Skeletal muscle satellite cell (primary cell): ENCODE data around the gene GPR4. TPM values are rescaled to one million over a fixed set of nuclear protein-coding genes. Genes with fewer than 3 reads are reported as not detected.

Source experiments
- H3K27me3 ChIP-seq: 2 replicates; pipeline ENCODE4 v1.7.0; 2013; ENCODE audit warnings: low read length; ENCODE audit not compliant: control insufficient read depth, insufficient read depth
- H3K36me3 ChIP-seq: 2 replicates; pipeline ENCODE4 v1.7.0; 2013; ENCODE audit warnings: mild to moderate bottlenecking, control low read depth, low read length; ENCODE audit not compliant: insufficient read depth
- H3K4me1 ChIP-seq: 2 replicates; pipeline ENCODE4 v1.7.0; 2013; ENCODE audit warnings: low read length; ENCODE audit not compliant: control insufficient read depth, insufficient read depth
- H3K4me2 ChIP-seq: 2 replicates; pipeline ENCODE4 v1.7.0; 2013; ENCODE audit warnings: mild to moderate bottlenecking, low read length
- H3K4me3 ChIP-seq: 2 replicates; pipeline ENCODE4 v1.7.0; 2013; ENCODE audit warnings: low read length
- H3K9ac ChIP-seq: 2 replicates; pipeline ENCODE4 v1.7.0; 2013; ENCODE audit warnings: mild to moderate bottlenecking, low read depth, low read length, moderate library complexity
- H3K9me3 ChIP-seq: replicated peaks from 2 replicates; pipeline ENCODE4 v1.7.0; 2013; ENCODE audit warnings: mild to moderate bottlenecking, control low read depth, low read length
- small RNA-seq: library from RNA; depleted of rRNA; stranded (forward); fragments of <200 nt; gene quantifications from one replicate; pipeline ENCODE3, GENCODE V24; 2012

GPR4 gene

GRCh38 chr19:45560686-45561085 is 41.3 kb downstream of the GPR4 start:
- Histone ChIP-seq H3K4me1 (peaks cover 5% of the 10 kb centered on the region), H3K36me3 (no peaks in the 10 kb centered on the region), H3K4me3 (no peak overlapping the region), H3K27me3 (no peaks in the 10 kb centered on the region), H3K9ac (no peak overlapping the region), H3K9me3 (no peaks in the 10 kb centered on the region), H3K4me2 (no peak overlapping the region)

- no peak overlapping the region for H3K4me2 ChIP-seq
- no peaks in the 10 kb centered on the region for H3K36me3 ChIP-seq
- H3K9ac ChIP-seq = no peak overlapping the region
- no peaks in the 10 kb centered on the region for H3K9me3 ChIP-seq
- no peaks in the 10 kb centered on the region for H3K27me3 ChIP-seq
- peaks cover 5% of the 10 kb centered on the region for H3K4me1 ChIP-seq
- no peak overlapping the region for H3K4me3 ChIP-seq
Measured at GRCh38 chr19:45560038-45560437, 42.0 kb downstream of the GPR4 start.

- H3K9ac ChIP-seq = no peak overlapping the region
- no peaks in the 10 kb centered on the region for H3K36me3 ChIP-seq
- H3K4me2 ChIP-seq = no peak overlapping the region
- no peaks in the 10 kb centered on the region for H3K9me3 ChIP-seq
- H3K27me3 ChIP-seq = no peaks in the 10 kb centered on the region
- peaks cover 5% of the 10 kb centered on the region for H3K4me1 ChIP-seq
- no peak overlapping the region for H3K4me3 ChIP-seq
Measured at GRCh38 chr19:45558399-45558878, 43.6 kb downstream of the GPR4 start.

DNA sequence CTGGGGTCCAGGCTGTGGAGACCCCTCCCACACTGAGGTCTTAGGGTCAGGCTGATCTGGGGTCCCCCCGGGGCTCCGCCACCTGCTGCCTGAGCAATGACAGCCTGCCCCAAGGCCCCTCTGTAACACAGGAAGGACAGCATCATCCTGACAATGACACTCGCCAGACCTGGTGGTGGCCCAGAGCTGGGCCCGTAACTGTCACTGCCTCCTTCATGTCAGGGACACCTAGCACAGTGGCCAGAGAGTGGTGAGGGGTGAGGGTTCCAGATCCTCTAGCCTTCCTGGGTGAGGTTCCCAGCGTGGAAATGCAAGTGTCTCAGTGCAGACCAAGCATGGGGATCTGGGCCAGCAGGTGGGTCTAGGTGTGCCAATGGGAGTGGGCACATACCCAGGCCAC is 45.2 kb downstream of the GPR4 start:
- H3K9me3 ChIP-seq = no peaks in the 10 kb centered on the region
- H3K4me3 ChIP-seq = no peak overlapping the region
- H3K9ac ChIP-seq = no peak overlapping the region
- no peaks in the 10 kb centered on the region for H3K27me3 ChIP-seq
- no peak overlapping the region for H3K4me2 ChIP-seq
- H3K36me3 ChIP-seq = peaks cover 4% of the 10 kb centered on the region
- no peaks in the 10 kb centered on the region for H3K4me1 ChIP-seq

GRCh38 chr19:45554481-45554880 is 47.5 kb downstream of the GPR4 start:
- Histone ChIP-seq H3K9ac (no peak overlapping the region), H3K36me3 (peaks cover 4% of the 10 kb centered on the region), H3K27me3 (no peaks in the 10 kb centered on the region)

GRCh38 chr19:45553464-45553863 is 48.5 kb downstream of the GPR4 start:
- H3K4me3 ChIP-seq = no peak overlapping the region
- no peaks in the 10 kb centered on the region for H3K9me3 ChIP-seq
- H3K9ac ChIP-seq = no peak overlapping the region
- H3K36me3 ChIP-seq = peaks cover 4% of the 10 kb centered on the region
- H3K4me1 ChIP-seq = peaks cover under 1% of the 10 kb centered on the region
- no peaks in the 10 kb centered on the region for H3K27me3 ChIP-seq
- H3K4me2 ChIP-seq = no peak overlapping the region

More at GRCh38 chr19:45554481-45554880, 47.5 kb downstream of the GPR4 start:
- Histone ChIP-seq H3K4me1 (no peaks in the 10 kb centered on the region), H3K4me3 (no peak overlapping the region), H3K4me2 (no peak overlapping the region), H3K9me3 (no peaks in the 10 kb centered on the region)

- H3K4me1 ChIP-seq = peaks cover 7% of the 10 kb centered on the region
- no peak overlapping the region for H3K4me3 ChIP-seq
- H3K9me3 ChIP-seq = no peaks in the 10 kb centered on the region
- no peaks in the 10 kb centered on the region for H3K27me3 ChIP-seq
- peak overlapping the region; percentile 41 for H3K4me2 ChIP-seq
- no peak overlapping the region for H3K9ac ChIP-seq
- peaks cover 4% of the 10 kb centered on the region for H3K36me3 ChIP-seq
Measured at GRCh38 chr19:45547965-45548609, 53.9 kb downstream of the GPR4 start.

GRCh38 chr19:45547211-45547770 is 54.7 kb downstream of the GPR4 start:
- H3K4me3 ChIP-seq = no peak overlapping the region
- no peaks in the 10 kb centered on the region for H3K9me3 ChIP-seq
- peaks cover 7% of the 10 kb centered on the region for H3K4me1 ChIP-seq
- no peaks in the 10 kb centered on the region for H3K27me3 ChIP-seq
- no peak overlapping the region for H3K9ac ChIP-seq
- no peak overlapping the region for H3K4me2 ChIP-seq
- no peaks in the 10 kb centered on the region for H3K36me3 ChIP-seq

GRCh38 chr19:45542234-45542668 is 59.8 kb downstream of the GPR4 start:
- Histone ChIP-seq H3K36me3 (no peaks in the 10 kb centered on the region), H3K4me2 (no peak overlapping the region), H3K4me1 (peaks cover 5% of the 10 kb centered on the region), H3K4me3 (no peak overlapping the region), H3K9ac (no peak overlapping the region), H3K27me3 (no peaks in the 10 kb centered on the region), H3K9me3 (no peaks in the 10 kb centered on the region)

Small RNA genes lying within 50 kb of the gene (small RNA-seq; reads per million reads assigned to genes)
- gene RN7SL836P = not detected
